ENCODE results near the gene MEG3.

DNA sequence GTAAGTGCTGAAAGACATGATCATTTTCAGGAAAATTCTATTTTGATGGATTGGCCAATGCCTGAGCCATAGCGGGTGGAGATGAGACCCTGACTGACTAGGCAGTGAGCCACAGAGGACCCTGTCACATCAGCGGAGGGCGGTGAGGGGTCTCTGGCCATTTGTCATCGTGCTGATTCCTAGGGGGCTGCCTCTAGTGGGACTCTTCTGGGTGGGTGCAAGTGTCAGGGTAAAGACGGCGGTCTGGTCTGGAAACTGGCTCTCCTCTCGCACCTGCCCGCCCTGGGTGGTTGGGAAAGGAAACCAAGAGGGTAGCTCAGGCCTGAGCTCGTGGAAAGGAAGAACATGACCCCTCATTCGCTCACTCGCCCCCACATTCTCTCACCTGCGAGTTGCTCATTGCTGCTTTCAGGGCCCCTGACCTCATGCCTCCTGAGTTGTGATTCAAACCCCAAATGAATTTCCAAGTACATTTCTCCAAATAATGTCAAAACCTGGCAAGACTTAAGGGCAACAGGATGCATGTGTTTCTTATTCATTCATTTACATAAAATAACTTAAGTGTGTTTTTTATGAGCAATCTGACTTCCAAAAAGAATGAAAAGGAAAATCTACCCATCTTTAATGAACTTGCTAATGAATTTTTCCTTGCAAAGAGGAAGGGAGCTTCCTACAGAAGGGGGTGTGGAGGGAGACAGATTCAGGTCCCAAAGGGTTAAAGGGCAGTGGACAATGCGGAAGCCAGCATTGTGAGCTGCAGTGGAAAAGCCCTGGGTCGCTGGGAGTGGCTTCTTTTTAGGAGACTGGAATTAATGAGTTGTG, 12.8 kb downstream of the MEG3 start:
- no peak for TF ChIP-seq GATA3 (IDR thresholded peaks at IDR 0.05; ENCODE audit: low read depth, low read length)
- no peak for TF ChIP-seq GATA2 (IDR thresholded peaks at IDR 0.05; ENCODE audit: low read depth, low read length)
